Stimulated activated CD8-positive, alpha-beta memory T cell treated with anti-CD3 and anti-CD28 coated beads, Interleukin-4, amount 100 ng/mL, for 1 hour (primary cell): ENCODE measurements around the gene HID1.
"Not testable (repeated sequence)": the region's sequence is repeated elsewhere in the genome, so short reads cannot be mapped to it uniquely, and the experiment has no call there.

Experiments
- DNase-seq, 2 donors: peaks; one replicate each; pipeline ENCODE4 v3.0.0-alpha.2; 2020; ENCODE audit warnings: low read depth in 2 of 2, low spot score in 1 of 2

The HID1 gene, protein sequence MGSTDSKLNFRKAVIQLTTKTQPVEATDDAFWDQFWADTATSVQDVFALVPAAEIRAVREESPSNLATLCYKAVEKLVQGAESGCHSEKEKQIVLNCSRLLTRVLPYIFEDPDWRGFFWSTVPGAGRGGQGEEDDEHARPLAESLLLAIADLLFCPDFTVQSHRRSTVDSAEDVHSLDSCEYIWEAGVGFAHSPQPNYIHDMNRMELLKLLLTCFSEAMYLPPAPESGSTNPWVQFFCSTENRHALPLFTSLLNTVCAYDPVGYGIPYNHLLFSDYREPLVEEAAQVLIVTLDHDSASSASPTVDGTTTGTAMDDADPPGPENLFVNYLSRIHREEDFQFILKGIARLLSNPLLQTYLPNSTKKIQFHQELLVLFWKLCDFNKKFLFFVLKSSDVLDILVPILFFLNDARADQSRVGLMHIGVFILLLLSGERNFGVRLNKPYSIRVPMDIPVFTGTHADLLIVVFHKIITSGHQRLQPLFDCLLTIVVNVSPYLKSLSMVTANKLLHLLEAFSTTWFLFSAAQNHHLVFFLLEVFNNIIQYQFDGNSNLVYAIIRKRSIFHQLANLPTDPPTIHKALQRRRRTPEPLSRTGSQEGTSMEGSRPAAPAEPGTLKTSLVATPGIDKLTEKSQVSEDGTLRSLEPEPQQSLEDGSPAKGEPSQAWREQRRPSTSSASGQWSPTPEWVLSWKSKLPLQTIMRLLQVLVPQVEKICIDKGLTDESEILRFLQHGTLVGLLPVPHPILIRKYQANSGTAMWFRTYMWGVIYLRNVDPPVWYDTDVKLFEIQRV

GRCh38 chr17:74972107-74972972 lies at the start of gene HID1:
HID1 (minus strand) TSS chr17:74972759; CDS start chr17:74972656, 103 bp downstream.
- DNase-seq = peak; percentile 49 to 67

DNA sequence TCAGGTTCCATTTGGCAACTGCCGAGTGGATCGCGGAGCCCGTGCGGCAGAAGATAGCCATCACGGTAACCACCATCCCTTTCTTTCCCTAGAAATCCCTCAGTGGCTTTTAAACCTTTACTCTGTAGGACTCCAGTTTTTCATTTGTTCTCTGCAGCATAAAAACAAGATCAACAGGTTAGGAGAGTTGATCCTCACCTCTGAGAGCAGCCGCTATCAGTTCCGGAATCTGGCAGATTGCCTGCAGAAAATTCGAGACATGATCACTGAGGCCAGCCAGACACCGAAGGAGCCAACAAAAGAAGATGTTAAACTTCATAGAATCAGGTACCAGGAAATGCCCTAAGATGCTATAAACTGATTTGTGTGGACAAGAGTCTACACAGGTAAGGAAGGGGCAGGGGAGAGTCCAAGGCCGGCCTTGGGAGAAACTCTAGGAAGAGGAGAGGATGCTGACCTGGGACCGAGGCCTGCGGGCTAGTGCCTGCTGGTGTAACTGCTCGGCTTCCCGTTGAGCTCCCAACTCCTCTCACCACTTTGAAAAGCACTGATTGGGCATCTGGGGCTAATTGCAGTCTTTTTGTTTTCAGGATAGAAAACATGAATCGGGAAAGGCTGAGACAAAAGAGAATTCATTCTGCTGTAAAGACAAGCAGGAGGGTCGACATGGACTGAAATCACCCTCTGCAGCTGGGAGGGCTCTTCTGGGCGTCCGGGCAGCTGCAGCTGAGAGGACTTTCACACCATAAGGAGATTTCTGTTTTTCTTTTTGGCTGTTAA lies 48.0 kb upstream of the HID1 start:
- no peak for DNase-seq

DNA sequence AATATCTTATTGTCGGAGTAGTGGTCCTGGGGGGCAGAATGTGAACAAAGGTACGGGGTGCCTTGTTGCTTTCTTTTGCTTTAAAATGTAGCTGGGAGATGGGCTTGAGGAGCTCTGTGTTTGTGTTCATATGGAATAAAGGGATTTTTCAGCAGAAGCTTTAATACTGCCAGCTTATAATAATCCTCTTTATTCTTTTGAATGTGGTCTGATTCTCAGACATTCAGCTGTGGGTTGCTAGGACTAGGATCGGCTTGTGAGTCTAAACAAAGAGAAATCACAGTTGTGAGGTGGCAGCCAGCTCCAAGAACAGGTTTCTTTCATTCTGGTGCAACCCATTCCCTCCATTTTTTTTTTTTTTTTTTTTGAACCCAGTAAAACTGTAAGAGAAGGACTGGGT lies 47.2 kb upstream of the HID1 start:
- no peak for DNase-seq

- DNase-seq = no peak
These were observed 46.6 kb upstream of the HID1 start for GRCh38 chr17:75019146-75019545.

DNA sequence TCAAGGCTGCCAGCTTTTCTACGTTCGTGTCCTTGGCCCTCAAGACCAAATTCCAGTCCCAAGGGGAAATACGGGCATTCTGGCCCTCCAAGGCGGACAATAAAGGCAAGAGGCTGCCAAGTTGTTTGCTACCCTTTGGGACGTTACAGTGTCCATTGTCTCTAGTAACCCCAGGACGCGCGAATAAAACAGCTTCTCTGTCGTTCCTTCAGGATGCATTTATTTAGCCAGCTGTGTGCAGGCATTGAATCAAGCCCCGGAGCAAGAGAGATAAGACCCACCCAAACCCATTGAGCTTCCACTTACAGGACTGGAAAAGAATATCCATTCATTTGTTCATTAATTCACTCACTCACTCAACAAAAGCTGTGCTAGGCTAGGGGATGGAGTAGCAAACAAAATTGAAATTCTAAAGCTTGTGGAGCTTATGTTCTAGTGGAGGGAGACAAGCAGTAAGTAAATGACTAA lies 40.6 kb upstream of the HID1 start:
- no peak for DNase-seq

DNA sequence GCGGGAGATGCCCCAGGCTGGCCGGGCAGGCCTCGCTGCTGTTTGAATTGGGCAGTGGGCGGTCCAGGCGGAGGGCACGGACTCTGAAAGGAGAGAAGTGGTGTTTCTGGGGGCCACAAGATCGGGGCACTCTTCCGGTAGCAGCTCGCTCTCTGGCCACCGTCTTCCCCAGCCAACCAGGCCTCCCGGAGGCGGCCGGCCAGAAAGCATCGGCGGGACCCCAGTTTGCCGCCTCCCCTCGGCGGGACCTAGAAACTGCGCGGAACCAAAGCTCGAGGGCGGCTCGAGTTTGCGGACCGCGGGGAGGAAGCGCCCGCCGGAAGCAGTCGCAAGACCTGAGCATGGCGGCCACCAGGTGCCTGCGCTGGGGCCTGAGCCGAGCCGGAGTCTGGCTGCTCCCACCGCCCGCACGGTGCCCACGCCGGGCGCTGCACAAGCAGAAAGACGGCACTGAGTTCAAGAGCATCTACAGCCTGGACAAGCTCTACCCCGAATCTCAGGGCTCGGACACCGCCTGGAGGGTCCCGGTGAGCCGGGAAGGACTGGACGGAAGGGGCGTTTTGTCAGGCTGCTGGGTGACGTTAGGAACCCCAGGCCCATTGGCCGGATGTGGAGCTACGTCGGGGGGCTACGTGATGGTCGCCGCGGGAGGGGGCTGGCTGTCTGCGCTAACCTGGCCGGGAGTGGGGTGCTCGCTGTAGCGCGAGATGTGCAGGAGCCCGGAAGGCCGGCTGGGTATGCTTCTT lies 40.0 kb upstream of the HID1 start, which contains the start of gene MRPL58:
Gene MRPL58, plus strand, starts transcription at position 325 of the 746 bp plus-strand sequence. Its CDS starts 17 bp downstream, at position 342.
- DNase-seq = peak; percentile 65 to 68

GRCh38 chr17:75012096-75012345 lies 39.5 kb upstream of the HID1 start:
- DNase-seq = no peak

DNA sequence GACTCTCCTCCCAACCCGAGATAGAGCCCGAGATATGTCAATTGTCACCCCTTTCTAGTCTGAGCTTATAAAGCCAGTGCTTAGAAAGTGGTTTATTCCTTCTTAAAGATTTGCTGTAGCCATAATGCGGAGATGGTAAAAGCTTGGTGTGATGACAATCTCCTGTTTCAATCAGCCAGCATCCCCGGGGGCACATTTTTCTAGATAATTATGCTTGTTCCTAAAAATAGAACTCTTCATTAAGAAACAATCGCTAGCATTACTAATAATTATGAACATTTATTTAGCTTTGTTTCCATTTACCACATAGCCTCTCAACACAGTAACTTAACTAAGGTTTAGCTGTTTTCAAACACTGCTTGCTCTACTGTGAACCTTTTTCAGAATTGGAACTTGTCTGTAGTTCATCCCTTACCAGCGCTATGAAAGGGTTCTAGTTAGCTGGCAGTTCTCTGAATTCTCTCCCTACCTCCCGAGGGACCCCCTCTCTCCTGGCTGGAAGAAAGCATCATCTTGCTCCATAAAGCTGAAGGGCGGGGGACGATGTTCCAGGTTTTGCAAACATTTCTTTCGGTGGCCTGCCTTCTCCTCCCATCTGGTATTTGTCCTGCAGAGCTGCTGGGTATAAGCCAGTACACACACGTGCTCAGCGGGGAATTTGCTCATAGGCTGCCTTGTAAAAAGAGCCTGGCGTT lies 39.0 kb upstream of the HID1 start:
- DNase-seq = no peak

DNA sequence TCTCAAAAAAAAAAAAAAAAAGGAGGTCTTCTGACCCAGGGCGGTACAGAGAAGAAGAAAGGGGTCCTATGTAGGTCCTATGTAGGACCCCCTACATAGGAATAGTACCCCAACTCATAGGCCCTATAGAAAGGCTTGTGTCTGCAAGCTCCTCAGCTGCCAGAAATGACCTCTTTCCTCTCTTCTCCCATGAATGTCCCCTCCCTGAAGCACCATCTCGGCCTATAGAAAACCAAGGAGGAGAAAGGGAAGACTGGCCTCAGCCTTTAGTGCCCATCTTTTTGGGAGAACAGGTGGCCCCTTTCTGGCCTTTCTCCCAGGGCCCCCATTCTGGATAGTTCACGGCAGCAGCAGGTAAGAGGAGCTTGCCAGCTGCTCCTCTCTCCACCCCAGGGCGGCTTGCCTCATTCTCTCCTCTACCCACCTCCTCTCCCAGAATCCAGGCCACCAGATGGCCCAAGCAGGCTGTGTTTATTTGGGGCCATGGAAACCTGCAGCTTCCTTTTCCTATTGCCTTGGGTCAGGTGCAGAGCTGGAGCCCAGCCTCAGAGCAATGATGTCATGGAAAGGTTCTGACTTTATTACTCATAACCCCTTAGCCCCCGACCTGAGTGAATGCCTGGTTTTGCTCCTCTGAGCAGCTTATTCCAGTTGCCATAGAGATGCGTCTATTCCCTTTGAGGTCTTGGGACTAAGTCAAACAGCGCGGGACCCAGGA lies 38.3 kb upstream of the HID1 start:
- DNase-seq = no peak

DNA sequence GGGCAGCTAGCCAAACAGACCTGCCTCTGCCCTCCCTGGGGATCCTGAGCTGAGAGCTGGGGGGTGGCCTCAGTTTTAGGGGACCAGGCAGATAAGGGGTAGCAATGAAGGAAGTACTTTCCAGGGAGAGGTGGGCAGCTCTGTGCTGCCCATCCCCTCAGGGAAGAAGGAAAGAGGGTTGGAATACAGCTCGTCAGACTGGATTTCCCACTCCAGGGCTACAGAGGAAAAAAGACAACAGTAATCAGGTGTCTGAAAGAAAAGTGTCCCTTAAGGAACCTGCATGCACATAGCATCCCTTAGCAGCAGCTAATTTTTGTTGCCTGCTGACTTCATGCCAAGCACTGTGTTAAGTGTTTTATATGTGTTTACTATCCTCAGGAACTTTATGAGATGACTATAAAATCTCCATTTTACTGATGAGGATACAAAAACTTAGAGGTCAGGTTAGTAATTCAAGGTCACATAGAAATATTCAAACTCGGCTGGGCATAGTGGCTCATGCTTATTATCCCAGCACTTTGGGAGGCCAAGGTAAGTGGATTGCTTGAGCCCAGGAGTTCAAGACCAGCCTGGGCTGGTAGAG lies 36.7 kb upstream of the HID1 start:
- DNase-seq = no peak

DNA sequence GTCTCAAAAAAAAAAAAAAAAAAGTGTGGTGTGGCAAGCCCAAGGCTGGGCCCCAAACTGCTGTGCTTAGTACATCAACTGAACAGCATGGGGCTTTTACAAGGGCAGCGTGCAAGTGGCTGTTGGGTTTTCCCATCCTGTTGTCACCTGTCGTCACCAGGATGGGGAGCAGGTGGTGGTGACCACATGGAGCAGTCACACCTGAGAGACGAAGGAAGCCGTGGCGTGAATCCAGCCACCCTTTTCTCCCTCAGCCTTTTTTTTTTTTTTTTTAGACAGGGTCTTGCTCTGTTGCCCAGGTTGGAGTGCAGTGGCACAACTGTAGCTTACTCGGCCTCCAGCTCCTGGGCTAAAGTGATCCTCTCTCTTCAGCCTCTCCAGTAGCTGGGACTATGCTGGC lies 35.8 kb upstream of the HID1 start:
- no peak for DNase-seq

DNA sequence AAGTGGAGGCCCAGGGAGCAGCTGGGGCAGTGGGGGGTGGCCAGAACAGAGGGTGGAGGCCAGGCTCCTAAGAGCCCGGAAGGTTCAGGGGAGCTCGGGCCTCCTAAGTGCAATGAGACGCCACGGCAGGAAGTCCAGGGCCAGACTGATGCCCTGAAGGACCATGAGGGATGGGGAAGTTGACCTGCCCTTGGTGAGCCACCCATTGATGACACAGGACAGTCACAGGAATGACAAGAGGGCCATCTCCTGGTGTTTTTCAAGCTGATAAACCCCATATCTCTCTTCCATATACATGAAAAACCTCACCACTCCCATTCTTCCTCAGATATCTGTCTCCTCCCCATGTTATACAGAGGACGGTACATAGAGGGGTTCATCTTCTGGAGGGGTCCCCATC lies 34.1 kb upstream of the HID1 start:
- no peak for DNase-seq

DNA sequence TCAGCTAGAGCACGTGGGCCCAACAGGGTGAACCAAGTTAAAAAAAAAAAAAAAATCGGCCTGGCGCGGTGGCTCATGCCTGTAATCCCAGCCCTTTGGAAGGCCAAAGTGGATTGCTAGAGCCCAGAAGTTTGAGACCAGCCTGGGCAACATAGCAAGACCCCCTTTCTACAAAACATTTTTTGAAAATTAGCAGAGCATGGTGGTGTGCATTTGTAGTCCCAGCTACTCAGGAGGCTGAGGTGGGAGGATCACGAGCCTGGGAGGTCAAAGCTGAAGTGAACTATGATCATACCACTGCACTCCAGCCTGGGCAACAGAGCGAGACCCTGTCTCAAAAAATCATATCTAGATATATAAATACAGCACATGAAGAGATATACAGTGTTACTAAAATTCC lies 33.5 kb upstream of the HID1 start:
- not testable (repeated sequence) for DNase-seq

- DNase-seq = no peak
These were observed 32.7 kb upstream of the HID1 start for GRCh38 chr17:75005291-75005690.

DNA sequence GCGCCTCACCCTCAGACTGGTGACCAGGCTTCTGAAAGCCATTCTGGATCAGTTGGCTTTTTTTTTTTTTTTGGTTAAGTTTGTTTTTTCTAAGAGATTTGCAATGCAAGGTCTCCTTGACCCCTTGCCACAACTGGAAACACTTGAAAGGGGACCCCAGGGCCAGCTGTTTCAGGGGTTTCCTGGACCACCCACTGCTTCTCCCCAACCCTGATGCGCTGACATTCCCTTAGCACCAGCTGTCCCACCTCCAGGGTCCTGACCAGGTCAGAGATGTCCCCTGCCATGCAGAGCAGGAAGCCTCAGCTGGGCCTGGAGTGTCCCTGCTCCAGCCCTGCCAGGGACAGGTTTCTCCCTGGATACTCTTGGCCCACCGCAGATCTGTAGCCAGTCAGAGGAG lies 31.8 kb upstream of the HID1 start:
- DNase-seq = no peak

DNA sequence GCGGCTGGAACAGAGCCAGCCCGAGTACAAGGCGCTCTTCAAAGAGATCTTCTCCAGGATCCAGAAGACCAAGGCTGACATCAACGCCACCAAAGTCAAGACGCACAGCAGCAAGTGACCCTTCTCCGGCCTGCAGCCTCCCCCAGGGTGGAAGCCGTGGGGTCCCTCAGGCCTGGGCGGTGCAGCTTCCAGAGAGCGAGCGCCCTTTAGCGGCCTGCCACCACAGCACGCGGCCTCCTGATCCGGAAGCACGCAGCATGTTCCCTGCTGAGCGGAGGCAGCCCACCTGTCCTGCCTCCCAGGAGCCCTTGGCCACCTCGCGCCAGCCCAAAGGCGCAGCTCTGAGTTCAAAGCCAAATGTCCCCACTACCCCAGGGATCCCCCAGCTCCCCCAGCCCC lies 31.4 kb upstream of the HID1 start:
- no peak for DNase-seq

DNA sequence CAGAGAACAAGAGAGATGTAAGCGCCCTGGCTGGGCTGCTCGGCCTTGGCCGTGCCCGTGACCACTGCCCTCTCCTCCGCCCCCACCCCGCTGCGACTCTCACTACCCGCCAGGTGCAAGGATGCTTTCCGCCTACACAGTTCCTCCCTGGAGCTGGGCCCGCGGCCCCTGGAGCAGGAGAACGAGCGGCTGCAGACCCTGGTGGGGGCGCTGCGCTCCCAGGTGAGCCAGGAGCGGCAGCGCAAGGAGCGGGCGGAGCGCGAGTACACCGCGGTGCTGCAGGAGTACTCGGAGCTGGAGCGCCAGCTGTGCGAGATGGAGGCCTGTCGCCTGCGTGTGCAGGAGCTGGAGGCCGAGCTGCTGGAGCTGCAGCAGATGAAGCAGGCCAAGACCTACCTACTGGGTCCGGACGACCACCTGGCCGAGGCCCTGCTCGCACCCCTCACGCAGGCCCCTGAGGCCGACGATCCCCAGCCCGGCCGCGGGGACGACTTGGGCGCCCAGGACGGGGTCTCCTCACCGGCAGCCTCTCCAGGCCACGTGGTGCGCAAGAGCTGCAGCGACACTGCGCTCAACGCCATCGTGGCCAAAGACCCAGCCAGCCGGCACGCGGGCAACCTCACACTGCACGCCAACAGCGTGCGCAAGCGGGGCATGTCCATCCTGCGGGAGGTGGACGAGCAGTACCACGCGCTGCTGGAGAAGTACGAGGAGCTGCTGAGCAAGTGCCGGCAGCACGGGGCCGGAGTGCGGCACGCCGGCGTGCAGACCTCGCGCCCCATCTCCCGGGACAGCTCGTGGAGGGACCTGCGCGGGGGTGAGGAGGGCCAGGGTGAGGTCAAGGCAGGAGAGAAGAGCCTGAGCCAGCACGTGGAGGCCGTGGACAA lies 30.8 kb upstream of the HID1 start:
- no peak for DNase-seq
